LNCAP (cell line): ENCODE results near the gene DAB1.

Source experiments
- CTCF ChIP-seq: fragments of 450-650 bp; IDR thresholded peaks from 2 replicates; pipeline ENCODE4 v1.5.1; 2017; ENCODE audit warnings: mild to moderate bottlenecking

DAB1 gene

GRCh38 chr1:57424231-57425027 is 569 bp upstream of the DAB1 start:
- peak; percentile 58 for TF ChIP-seq CTCF

GRCh38 chr1:57423135-57423655 is 665 bp downstream of the DAB1 start:
- TF ChIP-seq CTCF = no peak

- 0 out of 2 replicates have a peak, but pooled peaks have one; percentile 9 for TF ChIP-seq CTCF
Observed at GRCh38 chr1:57422271-57423134, 1.4 kb downstream of the DAB1 start.

- TF ChIP-seq CTCF = no peak
Observed at GRCh38 chr1:57421806-57422205, 2.1 kb downstream of the DAB1 start.

GRCh38 chr1:57420981-57421785 is 2.7 kb downstream of the DAB1 start:
- TF ChIP-seq CTCF = no peak

- TF ChIP-seq CTCF = no peak
Observed at GRCh38 chr1:57418971-57419370, 4.9 kb downstream of the DAB1 start.

GRCh38 chr1:57411262-57411661 is 12.6 kb downstream of the DAB1 start:
- no peak for TF ChIP-seq CTCF
